Vagina (tissue), 2 donors: ENCODE measurements around the gene SEC11A.

Source experiments
- POLR2A ChIP-seq, 2 donors: fragments of 450-650 bp; IDR thresholded peaks; one replicate each; pipeline ENCODE4 v1.6.1; 2017; ENCODE audit warnings: antibody characterized with exemption in 2 of 2, mild to moderate bottlenecking in 2 of 2, moderate library complexity in 2 of 2
- POLR2AphosphoS5 ChIP-seq, 2 donors: sonication (generic); formaldehyde crosslinking; IDR thresholded peaks; one replicate each; pipeline ENCODE4 v1.9.0; 2017; ENCODE audit warnings: antibody characterized with exemption in 2 of 2, mild to moderate bottlenecking in 2 of 2, low read depth in 1 of 2; ENCODE audit not compliant: insufficient read depth in 1 of 2
- TF ChIP-seq, protein P1 (sequence below), 3 experiments: fragments of 450-650 bp in 2 of 3; fragments of 200-600 bp in 1 of 3; sonication (generic) in 1 of 3; IDR thresholded peaks; one replicate each; pipeline ENCODE4 v1.5.1; 2017 to 2019; ENCODE audit warnings: antibody characterized with exemption in 3 of 3, mild to moderate bottlenecking in 2 of 3, moderate library complexity in 2 of 3

- TF ChIP-seq, protein P1, sequence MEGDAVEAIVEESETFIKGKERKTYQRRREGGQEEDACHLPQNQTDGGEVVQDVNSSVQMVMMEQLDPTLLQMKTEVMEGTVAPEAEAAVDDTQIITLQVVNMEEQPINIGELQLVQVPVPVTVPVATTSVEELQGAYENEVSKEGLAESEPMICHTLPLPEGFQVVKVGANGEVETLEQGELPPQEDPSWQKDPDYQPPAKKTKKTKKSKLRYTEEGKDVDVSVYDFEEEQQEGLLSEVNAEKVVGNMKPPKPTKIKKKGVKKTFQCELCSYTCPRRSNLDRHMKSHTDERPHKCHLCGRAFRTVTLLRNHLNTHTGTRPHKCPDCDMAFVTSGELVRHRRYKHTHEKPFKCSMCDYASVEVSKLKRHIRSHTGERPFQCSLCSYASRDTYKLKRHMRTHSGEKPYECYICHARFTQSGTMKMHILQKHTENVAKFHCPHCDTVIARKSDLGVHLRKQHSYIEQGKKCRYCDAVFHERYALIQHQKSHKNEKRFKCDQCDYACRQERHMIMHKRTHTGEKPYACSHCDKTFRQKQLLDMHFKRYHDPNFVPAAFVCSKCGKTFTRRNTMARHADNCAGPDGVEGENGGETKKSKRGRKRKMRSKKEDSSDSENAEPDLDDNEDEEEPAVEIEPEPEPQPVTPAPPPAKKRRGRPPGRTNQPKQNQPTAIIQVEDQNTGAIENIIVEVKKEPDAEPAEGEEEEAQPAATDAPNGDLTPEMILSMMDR (IDR thresholded peaks at IDR 0.05), result no peak
- TF ChIP-seq POLR2A (IDR thresholded peaks at IDR 0.05) (no peak), POLR2AphosphoS5 (IDR thresholded peaks at IDR 0.05; ENCODE audit: insufficient read depth in 1 of 2, low read depth in 1 of 2) (no peak)
Measured at GRCh38 chr15:84621358-84621979, 94.5 kb downstream of the SEC11A start.
